GM10248 (cell line): ENCODE measurements around the gene TCF12.

ENCODE experiments used
- CTCF ChIA-PET: fragments of 300-600 bp; sonication (Branson Sonifier 250); formaldehyde crosslinking; extraction: SDS; loops from one replicate; lab custom pipeline; 2021; ENCODE audit warnings: antibody characterized with exemption; lab: Yijun Ruan, JAX
- POLR2A ChIA-PET: fragments of 350-650 bp; sonication (Branson Sonifier 250); formaldehyde crosslinking; extraction: SDS; loops from one replicate; lab custom pipeline; 2020; ENCODE audit warnings: antibody characterized with exemption; lab: Yijun Ruan, JAX
- DNase-seq: peaks from one replicate; pipeline ENCODE4 v3.0.0; 2012; ENCODE audit errors: extremely low spot score
- TF ChIP-seq, protein P1 (sequence below): IDR thresholded peaks from 2 replicates; pipeline ENCODE4 v1.5.1; 2012; ENCODE audit warnings: mild to moderate bottlenecking, low read depth; ENCODE audit errors: extremely low read depth, missing control alignments, control extremely low read depth

Gene TCF12

DNA sequence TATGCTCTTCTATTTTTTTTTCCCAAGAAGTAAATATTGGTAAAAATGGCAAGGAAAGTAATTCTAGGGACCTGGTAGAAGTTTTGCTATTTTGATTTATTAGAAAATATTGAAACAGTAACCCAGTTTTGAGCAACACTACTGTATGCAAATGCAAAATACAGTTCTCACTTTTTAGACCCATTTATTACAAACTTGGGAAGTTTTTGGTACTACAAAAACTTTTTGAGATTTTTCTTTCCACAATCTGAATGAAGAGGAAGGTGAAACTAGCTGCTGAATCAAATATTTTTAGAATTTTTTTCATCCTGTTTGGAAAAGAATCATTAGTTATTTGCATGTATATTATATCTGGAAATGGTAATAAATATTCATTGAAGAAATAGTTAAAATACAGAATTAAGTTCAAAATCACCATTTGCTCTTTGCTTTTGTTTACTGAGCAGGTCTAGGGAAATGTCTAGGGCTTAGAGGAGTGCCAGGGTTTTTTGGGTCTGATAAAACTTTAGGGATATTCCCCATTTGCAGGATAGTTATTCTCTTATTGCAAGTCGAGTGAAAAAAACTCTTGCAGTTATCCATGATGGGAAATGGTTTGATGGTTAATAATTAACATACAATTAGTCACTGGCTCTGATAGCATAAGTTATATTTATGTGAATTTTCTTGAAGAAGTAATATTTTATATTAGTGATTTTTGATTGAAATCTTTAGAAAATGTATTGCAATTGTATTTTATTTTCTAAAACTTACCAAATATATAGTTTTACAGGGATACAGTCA is 47.0 kb downstream of the TCF12 start:
- TF ChIP-seq, protein P1, sequence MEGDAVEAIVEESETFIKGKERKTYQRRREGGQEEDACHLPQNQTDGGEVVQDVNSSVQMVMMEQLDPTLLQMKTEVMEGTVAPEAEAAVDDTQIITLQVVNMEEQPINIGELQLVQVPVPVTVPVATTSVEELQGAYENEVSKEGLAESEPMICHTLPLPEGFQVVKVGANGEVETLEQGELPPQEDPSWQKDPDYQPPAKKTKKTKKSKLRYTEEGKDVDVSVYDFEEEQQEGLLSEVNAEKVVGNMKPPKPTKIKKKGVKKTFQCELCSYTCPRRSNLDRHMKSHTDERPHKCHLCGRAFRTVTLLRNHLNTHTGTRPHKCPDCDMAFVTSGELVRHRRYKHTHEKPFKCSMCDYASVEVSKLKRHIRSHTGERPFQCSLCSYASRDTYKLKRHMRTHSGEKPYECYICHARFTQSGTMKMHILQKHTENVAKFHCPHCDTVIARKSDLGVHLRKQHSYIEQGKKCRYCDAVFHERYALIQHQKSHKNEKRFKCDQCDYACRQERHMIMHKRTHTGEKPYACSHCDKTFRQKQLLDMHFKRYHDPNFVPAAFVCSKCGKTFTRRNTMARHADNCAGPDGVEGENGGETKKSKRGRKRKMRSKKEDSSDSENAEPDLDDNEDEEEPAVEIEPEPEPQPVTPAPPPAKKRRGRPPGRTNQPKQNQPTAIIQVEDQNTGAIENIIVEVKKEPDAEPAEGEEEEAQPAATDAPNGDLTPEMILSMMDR: no peak
- POLR2A ChIA-PET: no interaction called here
- no peak for DNase-seq
- CTCF ChIA-PET: no interaction called here

DNA sequence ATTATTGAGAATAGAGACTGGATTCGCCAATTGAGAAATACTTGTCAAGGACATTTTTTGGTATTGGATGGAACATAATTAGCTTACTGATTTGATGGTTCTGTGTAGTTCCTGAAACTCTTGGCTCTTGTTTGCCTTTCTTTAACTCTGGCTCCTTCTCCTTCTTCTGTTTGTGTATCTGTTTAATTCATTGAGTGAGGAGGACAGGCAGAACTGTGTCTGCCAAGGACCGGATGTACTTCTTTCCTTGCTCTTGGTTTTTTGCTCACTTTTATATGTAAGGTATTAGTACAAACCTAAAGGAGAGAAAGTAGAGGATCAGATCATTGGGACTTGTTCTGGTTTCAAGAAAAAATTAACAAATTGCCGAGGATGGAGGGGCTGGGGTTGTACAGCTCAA is 48.9 kb downstream of the TCF12 start:
- DNase-seq: no peak
- ChIA-PET CTCF (interaction anchor here (0.6 to 1.7 kb wide), 3 partner anchors 20 to 472 kb away, joined by 3 to 4 read pairs (median 3); no protein-coding TSS in a partner anchor), POLR2A (no interaction called here)
- TF ChIP-seq, protein P1: no peak

GRCh38 chr15:56968256-56968655 is 49.8 kb downstream of the TCF12 start:
- POLR2A ChIA-PET: no interaction called here
- no peak for DNase-seq
- CTCF ChIA-PET: interaction anchor here (1.1 kb wide), 1 partner anchor 19 kb away, joined by 4 read pairs; no protein-coding TSS in a partner anchor
- TF ChIP-seq, protein P1: no peak

DNA sequence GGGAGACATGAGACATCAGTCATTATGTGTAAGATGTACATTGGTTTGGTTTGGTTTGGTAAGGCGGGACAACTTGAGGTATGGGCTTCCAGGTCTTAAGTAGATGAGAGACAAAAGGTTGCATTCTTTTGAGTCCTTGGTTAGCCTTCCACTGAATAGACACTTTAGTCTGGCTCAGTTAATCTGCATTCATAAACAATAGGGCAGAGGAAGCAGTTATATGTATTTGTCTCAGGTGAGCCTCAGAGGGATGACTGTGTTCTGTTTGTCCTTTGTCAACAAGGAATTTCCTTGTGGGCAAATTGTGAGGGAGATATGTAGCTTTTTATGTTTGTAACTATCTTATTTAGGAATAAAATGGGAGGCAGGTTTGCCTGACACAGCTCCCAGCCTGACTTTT is 50.4 kb downstream of the TCF12 start:
- TF ChIP-seq, protein P1: no peak
- ChIA-PET CTCF (no interaction called here), POLR2A (no interaction called here)
- DNase-seq: no peak

- POLR2A ChIA-PET: no interaction called here
These were observed 50.9 kb downstream of the TCF12 start for GRCh38 chr15:56969265-56969895.

GRCh38 chr15:56971571-56971970 is 53.1 kb downstream of the TCF12 start:
- ChIA-PET POLR2A (no interaction called here), CTCF (no interaction called here)
- TF ChIP-seq, protein P1: no peak
- no peak for DNase-seq

More at GRCh38 chr15:56969265-56969895, 50.9 kb downstream of the TCF12 start:
- CTCF ChIA-PET: no interaction called here
- TF ChIP-seq, protein P1: no peak
- no peak for DNase-seq
